ENCODE data around the gene MAP3K14. TPM values are rescaled to one million over a fixed set of nuclear protein-coding genes. Genes with fewer than 3 reads are reported as not detected.

Gene MAP3K14
- polyA plus RNA-seq, 3 donors = 1.4 to 29.9 (median 3.8) TPM

DNA sequence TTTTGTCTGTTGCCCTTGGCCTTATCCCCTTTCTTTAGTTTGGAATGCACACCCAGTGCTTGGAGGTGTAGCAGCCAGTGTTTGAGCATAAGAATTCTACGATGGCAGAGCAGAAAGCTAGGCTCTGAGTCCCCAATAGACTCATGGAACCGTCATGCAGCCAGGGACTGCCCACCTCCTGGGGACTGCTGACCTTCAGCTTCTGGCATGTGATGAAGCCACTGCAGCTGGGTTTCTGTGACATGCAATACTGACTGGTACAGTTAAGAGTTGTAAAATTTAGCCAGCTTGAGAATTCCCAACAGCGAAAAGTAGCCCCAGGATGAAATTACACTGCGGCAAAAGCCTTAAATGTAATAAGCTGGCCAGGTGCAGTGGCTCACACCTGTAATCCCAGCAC, 9.0 kb upstream of the MAP3K14 start:
- peaks cover 23 to 26% of the 10 kb centered on the region in 2 donors for H3K4me1 ChIP-seq (ENCODE audit: control insufficient read depth in 1 of 2, insufficient read depth in 2 of 2, low read length in 2 of 2)
- Mint-ChIP-seq H3K27ac (no peak overlapping the region), H3K4me3 (no peak overlapping the region), H3K9me3 (peaks cover 0 to 4% (median 0%) of the 10 kb centered on the region in 7 donors), H3K27me3 (ENCODE audit: low read depth in 3 of 3) (peaks cover 0 to 5% (median 3%) of the 10 kb centered on the region in 3 donors), H3K36me3 (no peaks in the 10 kb centered on the region), H3K4me1 (peaks cover 31% of the 10 kb centered on the region)
- no peak overlapping the region for H3K4me3 ChIP-seq (replicated peaks in 1 of 3; ENCODE audit: low read depth in 2 of 3, low read length in 3 of 3)
- H3K79me2 ChIP-seq (ENCODE audit: insufficient read depth, low read length) = no peaks in the 10 kb centered on the region
- no peak overlapping the region for H3K9ac ChIP-seq (ENCODE audit: insufficient read depth, low read length, poor library complexity, severe bottlenecking)
- no peaks in the 10 kb centered on the region for H3K9me3 ChIP-seq (replicated peaks in 1 of 2; ENCODE audit: control insufficient read depth in 1 of 2, insufficient read depth in 1 of 2, low read length in 2 of 2)
- no peaks in the 10 kb centered on the region for H3K27me3 ChIP-seq (ENCODE audit: control insufficient read depth in 2 of 2, insufficient read depth in 2 of 2, low read length in 2 of 2)
- no peaks in the 10 kb centered on the region for H3K36me3 ChIP-seq (replicated peaks in 1 of 2; ENCODE audit: control insufficient read depth in 1 of 2, insufficient read depth in 2 of 2, low read length in 2 of 2)
- WGBS (ENCODE audit: insufficient coverage) = 94% methylated on average over 4 of the region's 4 CpGs
- no peaks in the 10 kb centered on the region for H4K20me1 ChIP-seq (ENCODE audit: insufficient read depth, low read length)
- no peak overlapping the region for H2AFZ ChIP-seq (ENCODE audit: insufficient read depth, low read depth, low read length, poor library complexity, severe bottlenecking)
- no peak overlapping the region for H3K27ac ChIP-seq (ENCODE audit: low read depth in 1 of 2, low read length in 2 of 2)
- no peak overlapping the region for H3K4me2 ChIP-seq (replicated peaks; ENCODE audit: extremely low read depth, low read length, poor library complexity, severe bottlenecking)
- DNase-seq = no peak
- TF ChIP-seq, protein P1, sequence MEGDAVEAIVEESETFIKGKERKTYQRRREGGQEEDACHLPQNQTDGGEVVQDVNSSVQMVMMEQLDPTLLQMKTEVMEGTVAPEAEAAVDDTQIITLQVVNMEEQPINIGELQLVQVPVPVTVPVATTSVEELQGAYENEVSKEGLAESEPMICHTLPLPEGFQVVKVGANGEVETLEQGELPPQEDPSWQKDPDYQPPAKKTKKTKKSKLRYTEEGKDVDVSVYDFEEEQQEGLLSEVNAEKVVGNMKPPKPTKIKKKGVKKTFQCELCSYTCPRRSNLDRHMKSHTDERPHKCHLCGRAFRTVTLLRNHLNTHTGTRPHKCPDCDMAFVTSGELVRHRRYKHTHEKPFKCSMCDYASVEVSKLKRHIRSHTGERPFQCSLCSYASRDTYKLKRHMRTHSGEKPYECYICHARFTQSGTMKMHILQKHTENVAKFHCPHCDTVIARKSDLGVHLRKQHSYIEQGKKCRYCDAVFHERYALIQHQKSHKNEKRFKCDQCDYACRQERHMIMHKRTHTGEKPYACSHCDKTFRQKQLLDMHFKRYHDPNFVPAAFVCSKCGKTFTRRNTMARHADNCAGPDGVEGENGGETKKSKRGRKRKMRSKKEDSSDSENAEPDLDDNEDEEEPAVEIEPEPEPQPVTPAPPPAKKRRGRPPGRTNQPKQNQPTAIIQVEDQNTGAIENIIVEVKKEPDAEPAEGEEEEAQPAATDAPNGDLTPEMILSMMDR (IDR thresholded peaks at IDR 0.05) = no peak
- intact Hi-C loops (cut with micrococcal nuclease) = loop anchor here in 1 of 2 donors (5.0 kb wide), 1 partner anchor 34 kb away; no protein-coding TSS in a partner anchor

DNA sequence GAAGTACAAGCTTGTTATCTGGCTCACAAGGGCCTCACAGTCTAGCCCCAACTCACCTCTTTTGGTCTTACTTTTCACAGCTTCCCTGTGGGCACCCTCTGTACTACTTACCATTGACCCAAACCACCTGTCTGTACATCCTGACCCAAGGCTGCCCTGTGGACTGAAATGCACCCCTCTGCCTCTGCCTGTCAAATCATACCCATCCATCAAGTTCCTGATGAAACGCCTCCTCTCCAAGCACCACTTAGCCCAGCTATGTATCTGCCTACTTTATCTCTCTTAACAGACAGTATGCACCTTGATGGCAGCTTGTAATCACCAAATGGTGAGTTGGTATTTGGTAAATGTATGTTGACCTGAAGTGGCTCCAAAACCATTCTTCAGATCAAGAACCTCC, 7.5 kb upstream of the MAP3K14 start:
- 100% methylated on average over 1 of the region's 1 CpG for WGBS (ENCODE audit: insufficient coverage)
- Histone ChIP-seq H3K36me3 (replicated peaks in 1 of 2; ENCODE audit: control insufficient read depth in 1 of 2, insufficient read depth in 2 of 2, low read length in 2 of 2) (no peaks in the 10 kb centered on the region), H3K4me3 (replicated peaks in 1 of 3; ENCODE audit: low read depth in 2 of 3, low read length in 3 of 3) (no peak overlapping the region), H2AFZ (ENCODE audit: insufficient read depth, low read depth, low read length, poor library complexity, severe bottlenecking) (no peak overlapping the region), H3K4me2 (replicated peaks; ENCODE audit: extremely low read depth, low read length, poor library complexity, severe bottlenecking) (no peak overlapping the region), H4K20me1 (ENCODE audit: insufficient read depth, low read length) (no peaks in the 10 kb centered on the region), H3K27ac (ENCODE audit: low read depth in 1 of 2, low read length in 2 of 2) (no peak overlapping the region), H3K4me1 (ENCODE audit: control insufficient read depth in 1 of 2, insufficient read depth in 2 of 2, low read length in 2 of 2) (peaks cover 14 to 17% of the 10 kb centered on the region in 2 donors), H3K9me3 (replicated peaks in 1 of 2; ENCODE audit: control insufficient read depth in 1 of 2, insufficient read depth in 1 of 2, low read length in 2 of 2) (no peaks in the 10 kb centered on the region), H3K27me3 (ENCODE audit: control insufficient read depth in 2 of 2, insufficient read depth in 2 of 2, low read length in 2 of 2) (no peaks in the 10 kb centered on the region), H3K9ac (ENCODE audit: insufficient read depth, low read length, poor library complexity, severe bottlenecking) (no peak overlapping the region), H3K79me2 (ENCODE audit: insufficient read depth, low read length) (no peaks in the 10 kb centered on the region)
- peaks cover 0 to 5% (median 0%) of the 10 kb centered on the region in 3 donors for H3K27me3 Mint-ChIP-seq (ENCODE audit: low read depth in 3 of 3)
- H3K36me3 Mint-ChIP-seq = peaks cover 0 to 2% of the 10 kb centered on the region in 2 donors
- H3K27ac Mint-ChIP-seq = no peak overlapping the region
- H3K4me1 Mint-ChIP-seq = peaks cover 20% of the 10 kb centered on the region
- intact Hi-C loops (cut with micrococcal nuclease) = loop anchor here in 1 of 2 donors (5.0 kb wide), 1 partner anchor 37 kb away; no protein-coding TSS in a partner anchor
- TF ChIP-seq, protein P1 (IDR thresholded peaks at IDR 0.05) = no peak
- peaks cover 0 to 6% (median 0%) of the 10 kb centered on the region in 7 donors for H3K9me3 Mint-ChIP-seq
- DNase-seq = no peak
- H3K4me3 Mint-ChIP-seq = no peak overlapping the region
